ENCODE data around the gene KIF1C. TPM values are rescaled to one million over a fixed set of nuclear protein-coding genes. Genes with fewer than 3 reads are reported as not detected.
"Not testable (repeated sequence)": the region's sequence is repeated elsewhere in the genome, so short reads cannot be mapped to it uniquely, and the experiment has no call there.

Gene KIF1C
- total RNA-seq, 1 donor from 2014 or later, result 97.6 TPM

DNA sequence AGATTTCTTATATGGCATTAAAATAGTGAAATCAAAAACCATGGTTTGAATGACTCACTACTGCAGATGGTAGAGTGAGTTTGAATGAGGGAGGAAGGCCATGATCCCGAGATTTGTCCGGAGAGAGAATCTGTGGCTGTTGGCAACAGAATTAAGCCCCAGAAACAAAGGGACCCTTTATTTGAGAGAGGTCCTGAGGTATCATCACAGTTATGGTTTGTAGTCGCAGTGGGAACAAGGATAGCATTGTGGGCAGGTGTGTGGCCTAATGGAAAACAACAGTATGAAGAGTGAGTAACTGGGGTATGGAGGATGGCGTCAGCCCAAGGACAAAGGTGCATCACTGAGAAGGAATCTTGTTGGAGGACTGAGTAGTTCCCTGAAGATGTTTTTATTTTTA, 72.0 kb downstream of the KIF1C start:
- H3K4me3 ChIP-seq (ENCODE audit: low read depth, low read length), result no peak overlapping the region
- no peaks in the 10 kb centered on the region for H3K27me3 ChIP-seq (ENCODE audit: control insufficient read depth, insufficient read depth, low read length)
- no peak for DNase-seq (ENCODE audit: low read depth)
- TF ChIP-seq, protein P1, sequence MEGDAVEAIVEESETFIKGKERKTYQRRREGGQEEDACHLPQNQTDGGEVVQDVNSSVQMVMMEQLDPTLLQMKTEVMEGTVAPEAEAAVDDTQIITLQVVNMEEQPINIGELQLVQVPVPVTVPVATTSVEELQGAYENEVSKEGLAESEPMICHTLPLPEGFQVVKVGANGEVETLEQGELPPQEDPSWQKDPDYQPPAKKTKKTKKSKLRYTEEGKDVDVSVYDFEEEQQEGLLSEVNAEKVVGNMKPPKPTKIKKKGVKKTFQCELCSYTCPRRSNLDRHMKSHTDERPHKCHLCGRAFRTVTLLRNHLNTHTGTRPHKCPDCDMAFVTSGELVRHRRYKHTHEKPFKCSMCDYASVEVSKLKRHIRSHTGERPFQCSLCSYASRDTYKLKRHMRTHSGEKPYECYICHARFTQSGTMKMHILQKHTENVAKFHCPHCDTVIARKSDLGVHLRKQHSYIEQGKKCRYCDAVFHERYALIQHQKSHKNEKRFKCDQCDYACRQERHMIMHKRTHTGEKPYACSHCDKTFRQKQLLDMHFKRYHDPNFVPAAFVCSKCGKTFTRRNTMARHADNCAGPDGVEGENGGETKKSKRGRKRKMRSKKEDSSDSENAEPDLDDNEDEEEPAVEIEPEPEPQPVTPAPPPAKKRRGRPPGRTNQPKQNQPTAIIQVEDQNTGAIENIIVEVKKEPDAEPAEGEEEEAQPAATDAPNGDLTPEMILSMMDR (IDR thresholded peaks at IDR 0.05; ENCODE audit: insufficient read depth, low read length, poor library complexity, severe bottlenecking), result no peak
- no peaks in the 10 kb centered on the region for H3K36me3 ChIP-seq (ENCODE audit: control insufficient read depth, insufficient read depth, low read length)

DNA sequence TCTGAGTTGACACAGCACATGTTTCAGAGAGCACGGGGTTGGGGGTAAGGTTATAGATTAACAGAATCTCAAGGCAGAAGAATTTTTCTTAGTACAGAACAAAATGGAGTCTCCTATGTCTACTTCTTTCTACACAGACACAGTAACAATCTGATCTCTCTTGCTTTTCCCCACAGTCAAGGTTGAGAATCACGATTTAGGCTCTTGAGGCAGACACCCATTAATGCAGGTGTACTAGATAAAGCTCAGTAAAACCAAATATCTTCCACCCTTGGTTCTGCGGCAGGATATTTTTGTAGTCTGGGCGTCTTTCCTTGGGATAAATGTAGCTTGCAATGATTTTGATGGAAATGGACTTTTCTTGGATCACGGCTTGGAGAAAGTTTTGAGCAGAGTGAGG, 77.7 kb downstream of the KIF1C start:
- DNase-seq (ENCODE audit: low read depth), result not testable (repeated sequence)

DNA sequence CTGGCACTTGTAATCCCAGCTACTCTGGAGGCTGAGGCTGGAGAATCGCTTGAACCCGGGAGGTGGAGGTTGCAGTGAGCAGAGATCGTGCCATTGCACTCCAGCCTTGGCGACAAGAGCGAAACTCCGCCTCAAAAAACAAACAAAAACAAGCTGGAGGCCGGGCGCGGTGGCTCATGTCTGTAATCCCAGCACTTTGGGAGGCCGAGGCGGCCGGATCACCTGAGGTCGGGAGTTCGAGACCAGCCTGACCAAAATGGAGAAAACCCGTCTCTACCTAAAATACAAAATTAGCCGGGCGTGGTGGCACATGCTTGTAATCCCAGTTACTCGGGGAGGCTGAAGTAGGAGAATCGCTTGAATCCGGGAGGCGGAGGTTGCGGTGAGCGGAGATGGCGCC, 79.5 kb downstream of the KIF1C start:
- not testable (repeated sequence) for DNase-seq (ENCODE audit: low read depth); H3K36me3 ChIP-seq (ENCODE audit: control insufficient read depth, insufficient read depth, low read length); H3K27me3 ChIP-seq (ENCODE audit: control insufficient read depth, insufficient read depth, low read length); H3K4me3 ChIP-seq (ENCODE audit: low read depth, low read length)

More for the DNA sequence above, 77.7 kb downstream of the KIF1C start:
- H3K27me3 ChIP-seq (ENCODE audit: control insufficient read depth, insufficient read depth, low read length); H3K36me3 ChIP-seq (ENCODE audit: control insufficient read depth, insufficient read depth, low read length); H3K4me3 ChIP-seq (ENCODE audit: low read depth, low read length): not testable (repeated sequence)

DNA sequence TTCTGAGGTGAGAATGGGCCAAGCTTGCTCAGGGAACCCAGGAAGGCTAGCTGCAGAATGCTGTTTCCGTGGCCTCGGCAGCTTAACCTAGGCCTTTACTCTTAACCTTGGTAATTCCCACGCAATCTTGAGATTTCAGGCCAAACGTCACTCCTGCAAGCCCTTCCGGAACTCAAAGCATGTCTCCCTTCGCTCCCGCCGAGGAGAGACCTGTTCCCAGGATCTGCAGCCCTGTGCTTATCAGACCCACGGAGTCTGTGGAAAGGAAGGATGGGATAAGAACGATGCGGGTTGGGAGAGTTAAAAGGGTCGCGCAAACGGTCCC, 80.0 kb downstream of the KIF1C start:
- H3K36me3 ChIP-seq (ENCODE audit: control insufficient read depth, insufficient read depth, low read length), result no peaks in the 10 kb centered on the region
- TF ChIP-seq, protein P1 (IDR thresholded peaks at IDR 0.05; ENCODE audit: insufficient read depth, low read length, poor library complexity, severe bottlenecking), result no peak
- H3K4me3 ChIP-seq (ENCODE audit: low read depth, low read length), result peak overlapping the region; percentile 48
- no peaks in the 10 kb centered on the region for H3K27me3 ChIP-seq (ENCODE audit: control insufficient read depth, insufficient read depth, low read length)
- no peak for DNase-seq (ENCODE audit: low read depth)

Other genes starting within 250 kb of the KIF1C start
- not detected in 2 replicates for gene TM4SF5, start 226.1 kb upstream of the KIF1C start, total RNA-seq
- gene VMO1, start 211.6 kb upstream of the KIF1C start, total RNA-seq, result not detected in 2 replicates
- gene GLTPD2, start 209.0 kb upstream of the KIF1C start, total RNA-seq, result not detected in 2 replicates
- gene PSMB6, start 201.8 kb upstream of the KIF1C start, total RNA-seq, result 208 and 257 TPM in 2 replicates
- gene PLD2, start 190.8 kb upstream of the KIF1C start, total RNA-seq, result 17.4 and 28.6 TPM in 2 replicates
- gene MINK1, start 164.6 kb upstream of the KIF1C start, total RNA-seq, result 36.1 and 38.3 TPM in 2 replicates
- gene C17orf107, start 98.4 kb upstream of the KIF1C start, total RNA-seq, result 2.3 and 4.4 TPM in 2 replicates
- gene CHRNE, start 94.9 kb upstream of the KIF1C start, total RNA-seq, result 2.0 and 2.7 TPM in 2 replicates
- not detected in 2 replicates for gene GP1BA, start 65.7 kb upstream of the KIF1C start, total RNA-seq
- 37.2 and 44.7 TPM in 2 replicates for gene SLC25A11, start 57.9 kb upstream of the KIF1C start, total RNA-seq
- 44.1 and 66.0 TPM in 2 replicates for gene RNF167, start 57.7 kb upstream of the KIF1C start, total RNA-seq
- gene PFN1, start 49.4 kb upstream of the KIF1C start, total RNA-seq, result 1,484 and 2,015 TPM in 2 replicates
- 3.5 and 5.8 TPM in 2 replicates for gene ENO3, start 46.8 kb upstream of the KIF1C start, total RNA-seq
- 74.6 and 88.7 TPM in 2 replicates for gene SPAG7, start 30.1 kb upstream of the KIF1C start, total RNA-seq
- gene CAMTA2, start 10.3 kb upstream of the KIF1C start, total RNA-seq, result 47.7 and 50.7 TPM in 2 replicates
- gene INCA1, start 428 bp upstream of the KIF1C start, total RNA-seq, result 0.41 and 2.2 TPM in 2 replicates
- gene SLC52A1, start 37.5 kb downstream of the KIF1C start, total RNA-seq, result 0.17 and 0.62 TPM in 2 replicates
- gene ZFP3, start 80.5 kb downstream of the KIF1C start, total RNA-seq, result 4.4 and 4.8 TPM in 2 replicates
- 19.6 and 23.9 TPM in 2 replicates for gene ZNF232, start 113.9 kb downstream of the KIF1C start, total RNA-seq
- 0.92 and 1.0 TPM in 2 replicates for gene USP6, start 118.1 kb downstream of the KIF1C start, total RNA-seq
- 9.4 and 10.5 TPM in 2 replicates for gene ZNF594, start 193.9 kb downstream of the KIF1C start, total RNA-seq
- not detected in 2 replicates for gene SCIMP, start 236.9 kb downstream of the KIF1C start, total RNA-seq

Measured in kidney epithelial cell (primary cell).